Transverse colon (tissue), 4 donors: ENCODE data around the gene ARHGAP40. TPM values are rescaled to one million over a fixed set of nuclear protein-coding genes. Genes with fewer than 3 reads are reported as not detected.

Experiments used
- DNase-seq: peaks from one replicate; pipeline ENCODE4 v3.0.0-alpha.2; 2019
- H3K27ac ChIP-seq, 4 donors: fragments of 200-600 bp; sonication (generic); 2 replicates each; pipeline ENCODE4 v1.5.1; 2016 to 2018; ENCODE audit warnings: inconsistent platforms in 4 of 4
- H3K27me3 ChIP-seq: fragments of 200-600 bp; sonication (generic); 2 replicates; pipeline ENCODE4 v1.5.1; 2017; ENCODE audit warnings: inconsistent platforms
- H3K36me3 ChIP-seq, 4 donors: fragments of 200-600 bp; sonication (generic); 2 replicates each; pipeline ENCODE4 v1.5.1; 2017 to 2019; ENCODE audit warnings: inconsistent platforms in 4 of 4
- H3K4me1 ChIP-seq, 4 donors: fragments of 200-600 bp; sonication (generic); 2 replicates each; pipeline ENCODE4 v1.5.1; 2017 to 2020; ENCODE audit warnings: inconsistent platforms in 4 of 4
- H3K4me3 ChIP-seq, 4 donors: fragments of 200-600 bp; sonication (generic); 1 replicate in 1 of 4; 2 replicates in 3 of 4; pipeline versions ENCODE4 v1.5.1 to v1.6.1; 2017 to 2019; ENCODE audit warnings: inconsistent platforms in 4 of 4
- H3K9me3 ChIP-seq, 2 donors: fragments of 200-600 bp; sonication (generic); 2 replicates each; pipeline ENCODE4 v1.5.1; 2017 to 2019; ENCODE audit warnings: inconsistent platforms in 2 of 2
- CTCF ChIP-seq, 5 experiments: fragments of 200-600 bp in 3 of 5; fragments of 450-650 bp in 2 of 5; sonication (generic) in 3 of 5; IDR thresholded peaks; 1 replicate in 2 of 5; 2 replicates in 3 of 5; pipeline ENCODE4 v1.5.1; 2016 to 2017; ENCODE audit warnings: antibody characterized with exemption in 5 of 5, inconsistent platforms in 3 of 5, mild to moderate bottlenecking in 2 of 5, moderate library complexity in 1 of 5
- EP300 ChIP-seq: sonication (generic); formaldehyde crosslinking; IDR thresholded peaks from one replicate; pipeline ENCODE4 v1.6.1; 2017; ENCODE audit warnings: antibody characterized with exemption, low read depth
- POLR2A ChIP-seq: fragments of 450-650 bp; IDR thresholded peaks from one replicate; pipeline ENCODE4 v1.6.1; 2016; ENCODE audit warnings: antibody characterized with exemption, mild to moderate bottlenecking, moderate library complexity
- POLR2AphosphoS5 ChIP-seq, 3 donors: sonication (generic); formaldehyde crosslinking; IDR thresholded peaks; one replicate each; pipeline ENCODE4 v1.6.1; 2016; ENCODE audit warnings: antibody characterized with exemption in 3 of 3
- WGBS, 2 donors: methylation state at CpG; one replicate each; pipeline ENCODE4 v1.1.5; 2018; ENCODE audit warnings: low coverage in 1 of 2; 5-methylcytosine and 5-hydroxymethylcytosine counted together
- in situ Hi-C, 4 donors: fragments of 200-750 bp; cut with MboI; loops; one replicate each; pipeline versions ENCODE4 v1.15.0 to v1.15.1; 2017; ENCODE audit warnings: low sequenced_read_pairs in 3 of 4, low pct_ligation_motif_present in 1 of 4, low pct_unique_long_range_greater_than_20kb in 1 of 4
- intact Hi-C: fragments of 100-400 bp; cut with DNase I; formaldehyde crosslinking; loops from one replicate; pipeline ENCODE4 v1.15.1; 2023; ENCODE audit warnings: low total_unique reads
- total RNA-seq, 4 donors: library from RNA; depleted of rRNA; stranded (reverse); fragments of >200 nt; gene quantifications; one replicate each; pipeline ENCODE4 v1.1.0, GENCODE V29; 2016

ARHGAP40 gene
- total RNA-seq, 4 donors from 2014 or later = not detected

GRCh38 chr20:38659597-38659880, 57.9 kb downstream of the ARHGAP40 start:
- TF ChIP-seq CTCF (IDR thresholded peaks at IDR 0.05) (no peak), POLR2A (no peak), POLR2AphosphoS5 (IDR thresholded peaks at IDR 0.05) (no peak), EP300 (no peak)
- H3K9me3 ChIP-seq = no peaks in the 10 kb centered on the region
- no peak overlapping the region for H3K27ac ChIP-seq
- intact Hi-C loops = no loop called here
- 72 to 74% methylated on average over 3 to 4 of the region's 4 CpGs for WGBS, 2 donors
- DNase-seq = no peak
- no peaks in the 10 kb centered on the region for H3K4me1 ChIP-seq
- H3K4me3 ChIP-seq = no peak overlapping the region
- H3K27me3 ChIP-seq = peaks cover 48% of the 10 kb centered on the region
- no peaks in the 10 kb centered on the region for H3K36me3 ChIP-seq
- in situ Hi-C loops = no loop called here

GRCh38 chr20:38660429-38660828, 58.8 kb downstream of the ARHGAP40 start:
- Histone ChIP-seq H3K27me3 (peaks cover 48% of the 10 kb centered on the region), H3K27ac (no peak overlapping the region), H3K4me1 (no peaks in the 10 kb centered on the region), H3K9me3 (no peaks in the 10 kb centered on the region), H3K4me3 (no peak overlapping the region), H3K36me3 (no peaks in the 10 kb centered on the region)
- DNase-seq = no peak
- in situ Hi-C loops = no loop called here
- intact Hi-C loops = no loop called here
- WGBS, 2 donors = 70% methylated on average over 1 of the region's 1 CpG; no CpG with 5 or more reads in 1 of the 2 donors
- TF ChIP-seq POLR2AphosphoS5 (IDR thresholded peaks at IDR 0.05) (no peak), POLR2A (no peak), CTCF (IDR thresholded peaks at IDR 0.05) (no peak), EP300 (no peak)

GRCh38 chr20:38663660-38664059, 62.1 kb downstream of the ARHGAP40 start:
- no peak for TF ChIP-seq POLR2AphosphoS5 (IDR thresholded peaks at IDR 0.05)
- TF ChIP-seq EP300 = no peak
- no peak for TF ChIP-seq CTCF (IDR thresholded peaks at IDR 0.05)
- no peak for TF ChIP-seq POLR2A
- Histone ChIP-seq H3K27me3 (peaks cover 42% of the 10 kb centered on the region), H3K9me3 (no peaks in the 10 kb centered on the region), H3K4me3 (no peak overlapping the region), H3K27ac (no peak overlapping the region), H3K36me3 (no peaks in the 10 kb centered on the region), H3K4me1 (no peaks in the 10 kb centered on the region)
- in situ Hi-C loops = no loop called here
- WGBS, 2 donors = 51 to 63% methylated on average over 3 of the region's 3 CpGs
- intact Hi-C loops = no loop called here
- no peak for DNase-seq

GRCh38 chr20:38664284-38664683, 62.7 kb downstream of the ARHGAP40 start:
- Histone ChIP-seq H3K4me3 (no peak overlapping the region), H3K4me1 (no peaks in the 10 kb centered on the region), H3K36me3 (no peaks in the 10 kb centered on the region), H3K27me3 (peaks cover 41% of the 10 kb centered on the region), H3K9me3 (no peaks in the 10 kb centered on the region), H3K27ac (no peak overlapping the region)
- in situ Hi-C loops (no loop called here), intact Hi-C loops (no loop called here)
- WGBS, 2 donors = 63% methylated on average over 2 of the region's 2 CpGs; no CpG with 5 or more reads in 1 of the 2 donors
- no peak for TF ChIP-seq POLR2A
- no peak for TF ChIP-seq POLR2AphosphoS5 (IDR thresholded peaks at IDR 0.05)
- TF ChIP-seq EP300 = no peak
- TF ChIP-seq CTCF (IDR thresholded peaks at IDR 0.05) = no peak
- DNase-seq = no peak
